ENCODE measurements around the gene PIAS1.
"Not testable (repeated sequence)": the region's sequence is repeated elsewhere in the genome, so short reads cannot be mapped to it uniquely, and the experiment has no call there.

PIAS1 gene

DNA sequence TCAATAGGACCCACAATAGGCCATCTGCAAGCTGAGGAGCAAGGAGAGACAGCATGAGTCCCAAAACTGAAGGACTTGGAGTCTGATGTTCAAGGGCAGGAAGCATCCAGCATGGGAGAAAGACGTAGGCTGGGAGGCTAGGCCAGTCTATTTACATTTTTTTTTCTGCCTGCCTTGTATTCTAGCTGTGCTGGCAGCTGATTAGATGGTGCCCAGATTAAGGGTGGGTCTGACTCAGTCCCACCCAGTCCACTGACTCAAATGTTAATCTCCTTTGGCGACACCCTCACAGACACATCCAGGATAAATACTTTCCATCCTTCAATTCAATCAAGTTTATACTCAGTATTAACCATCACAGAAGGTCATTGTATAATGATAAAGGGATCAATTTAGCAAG is 15.9 kb upstream of the PIAS1 start:
- DNase-seq, result no peak

- DNase-seq, result no peak
These were observed 14.0 kb upstream of the PIAS1 start for GRCh38 chr15:68040144-68040543.

DNA sequence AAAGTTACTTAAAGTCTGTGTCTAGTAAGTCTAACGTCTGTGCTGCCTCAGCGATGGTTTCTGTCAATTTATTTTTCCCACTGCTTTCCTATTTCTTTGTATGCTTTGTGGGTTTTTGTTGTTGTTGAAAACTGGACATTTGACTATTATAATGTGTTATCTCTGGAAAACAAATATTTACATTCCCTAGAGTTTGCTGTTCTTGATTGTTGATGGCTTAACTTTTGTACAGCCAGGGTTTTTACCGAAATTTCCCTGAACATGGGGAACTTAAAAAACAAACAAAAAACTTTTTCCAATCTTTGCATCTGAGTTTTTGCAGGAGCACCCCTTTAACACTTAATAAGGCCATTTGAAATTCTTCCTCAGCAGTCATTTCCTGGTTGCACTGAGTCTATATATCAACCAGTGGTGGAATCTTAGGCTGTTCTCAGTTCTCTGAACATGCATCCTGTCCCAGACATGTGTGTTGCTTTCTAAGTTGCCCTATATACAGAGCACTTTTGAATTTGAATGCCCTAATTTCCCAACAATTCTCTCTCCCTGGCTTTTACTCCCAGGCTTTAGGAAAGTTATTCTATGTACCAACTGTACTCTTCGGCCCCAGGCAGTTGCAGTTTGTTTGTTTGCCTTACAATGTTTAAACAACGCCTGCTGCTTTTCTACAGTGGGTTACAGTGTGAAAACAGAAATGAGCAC is 11.8 kb upstream of the PIAS1 start:
- no peak for DNase-seq

DNA sequence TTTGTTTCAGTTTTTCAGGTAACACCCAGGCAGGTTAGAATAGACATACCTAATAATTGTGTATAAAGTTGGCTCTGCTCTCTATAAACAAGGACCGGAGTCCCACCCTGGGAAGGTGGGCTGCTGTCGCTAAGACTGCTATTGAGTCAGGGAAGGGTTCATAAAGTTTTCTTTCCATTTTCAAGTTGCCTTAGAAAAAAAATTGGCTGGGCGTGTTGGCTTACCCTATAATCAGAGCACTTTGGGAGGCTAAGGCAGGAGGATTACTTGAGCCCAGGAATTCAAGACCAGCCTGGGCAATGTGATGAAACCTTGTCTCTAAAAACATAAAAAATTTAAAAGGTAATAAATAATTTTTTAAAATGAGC is 11.3 kb upstream of the PIAS1 start:
- no peak for DNase-seq

GRCh38 chr15:68045289-68046265 is 8.5 kb upstream of the PIAS1 start:
- no peak for DNase-seq

DNA sequence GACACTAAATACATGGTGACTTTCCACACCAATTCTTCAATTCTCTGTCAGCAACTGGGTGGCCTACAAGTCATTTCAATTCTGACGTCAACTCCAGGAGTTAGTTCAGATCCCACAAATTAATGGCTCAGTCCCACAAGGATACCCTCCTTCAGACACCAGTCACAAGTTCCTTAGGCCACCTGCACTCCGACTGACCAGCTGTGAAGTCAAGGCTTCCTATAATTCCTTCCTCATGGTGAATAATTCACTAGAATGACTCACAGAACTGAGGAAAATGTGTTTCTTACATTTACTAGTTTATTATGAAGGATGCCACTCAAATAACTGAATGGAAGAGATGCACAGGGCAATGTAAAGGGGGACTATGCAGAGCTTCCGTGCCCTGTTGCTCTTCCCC is 6.3 kb upstream of the PIAS1 start:
- no peak for DNase-seq

DNA sequence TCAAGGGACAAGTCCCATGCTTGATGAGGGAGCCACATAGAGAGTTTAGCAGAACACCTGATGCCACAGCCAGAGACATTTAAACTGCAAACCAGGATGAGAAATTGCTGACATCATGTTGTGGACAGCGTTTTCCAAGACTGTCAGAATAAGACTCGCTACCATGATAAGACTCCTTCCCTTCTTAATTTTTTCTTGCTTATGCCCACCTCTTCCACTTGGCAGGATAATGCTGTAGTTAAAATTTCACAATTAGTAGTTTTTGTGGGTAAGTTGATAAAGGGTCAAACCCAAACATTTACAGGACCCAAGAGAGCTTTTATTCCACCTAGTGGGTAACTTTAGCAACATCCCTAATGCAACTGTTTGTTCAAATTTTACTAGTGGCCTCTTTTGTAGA is 3.0 kb upstream of the PIAS1 start:
- no peak for DNase-seq

- DNase-seq, result no peak
These were observed 2.2 kb upstream of the PIAS1 start for GRCh38 chr15:68051907-68052306.

GRCh38 chr15:68052431-68052830 is 1.7 kb upstream of the PIAS1 start:
- no peak for DNase-seq

DNA sequence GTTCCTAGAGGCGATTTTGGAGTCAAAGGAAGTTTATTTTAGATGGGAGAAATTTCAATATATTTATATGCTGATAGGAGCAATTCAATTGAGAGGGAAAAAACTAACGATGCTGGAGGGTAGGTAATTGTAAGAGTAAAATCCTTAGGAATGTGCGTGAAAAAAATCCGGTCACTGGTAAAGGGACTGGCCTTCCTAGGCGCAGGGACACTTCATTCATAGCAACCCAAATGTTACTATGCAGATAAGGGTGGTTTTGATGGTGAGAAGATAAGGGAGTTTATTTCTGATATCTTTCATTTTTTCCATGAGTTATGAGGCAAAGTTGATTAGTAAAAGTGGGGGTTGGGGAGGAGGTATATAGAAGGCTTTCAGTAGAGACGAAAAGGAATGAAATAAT is 1.1 kb upstream of the PIAS1 start:
- DNase-seq, result no peak

DNA sequence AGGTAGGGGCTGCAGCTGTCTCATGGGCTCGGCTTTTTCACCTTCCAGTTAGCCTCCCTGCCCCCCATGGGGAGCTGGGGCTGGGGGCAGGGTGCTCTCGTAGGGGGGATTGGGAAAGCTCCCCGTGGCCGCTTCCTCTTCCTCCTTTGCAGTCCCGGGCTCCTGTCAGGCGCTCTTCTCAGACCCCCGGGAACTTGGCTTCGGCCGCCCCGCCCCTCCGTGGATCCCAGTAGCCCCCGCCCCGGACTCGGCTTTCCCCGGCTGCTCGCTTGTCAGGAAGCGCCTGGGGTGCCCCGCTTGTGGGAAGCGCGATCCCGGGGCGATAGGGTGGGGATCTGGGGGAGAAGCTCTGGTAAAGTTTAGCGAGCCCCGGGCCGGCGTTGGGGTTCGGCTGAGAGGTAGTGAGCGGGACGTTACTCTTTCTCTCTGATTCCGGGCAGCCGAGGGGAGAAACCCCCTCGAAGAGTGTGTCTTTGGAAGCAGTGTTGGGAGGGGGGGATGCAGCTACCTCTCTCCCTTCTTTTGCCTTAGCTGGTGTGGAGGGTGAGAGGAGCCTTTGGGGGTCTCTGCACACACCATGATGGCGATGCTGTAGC is 611 bp downstream of the PIAS1 start:
- DNase-seq, result peak; percentile 79

GRCh38 chr15:68055224-68055705 is 1.1 kb downstream of the PIAS1 start:
- DNase-seq, result peak; percentile 35

DNA sequence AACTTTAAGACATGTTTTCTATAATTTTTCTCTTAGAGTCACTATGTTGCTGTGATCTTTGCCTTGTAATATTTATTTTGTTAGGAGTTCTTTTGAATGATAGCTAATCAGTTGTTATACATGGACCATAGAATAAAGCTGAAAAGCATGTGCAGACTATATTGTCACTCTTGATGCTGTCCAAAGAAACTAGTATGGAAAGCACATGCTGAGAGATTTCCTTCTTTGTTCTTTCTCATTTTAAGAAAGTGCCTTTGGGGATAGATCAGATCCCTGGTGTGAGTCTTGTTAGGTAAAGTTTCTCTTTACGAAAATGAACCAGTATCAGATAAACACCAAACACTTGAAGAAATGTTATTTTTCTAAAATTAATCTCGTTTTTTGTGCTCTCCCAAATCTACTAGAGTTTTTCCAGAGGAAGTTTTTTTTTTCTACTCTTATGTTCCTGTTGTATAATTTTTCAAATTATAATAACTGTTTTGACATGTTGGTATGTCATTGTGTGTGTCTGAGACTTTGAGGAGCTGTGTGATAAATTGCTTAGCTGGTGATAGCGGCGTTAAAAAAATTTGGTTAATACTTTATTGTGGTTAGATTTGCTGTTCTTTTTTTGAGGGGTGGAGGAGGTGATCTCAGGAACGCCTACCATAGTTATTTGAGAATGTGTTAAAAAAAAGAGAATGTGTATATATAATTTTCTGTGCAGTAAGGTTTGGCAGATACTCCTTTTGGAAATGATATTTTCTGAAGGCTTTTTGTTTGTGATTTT is 2.2 kb downstream of the PIAS1 start:
- DNase-seq, result no peak

- no peak for DNase-seq
These were observed 2.9 kb downstream of the PIAS1 start for GRCh38 chr15:68057034-68057433.

DNA sequence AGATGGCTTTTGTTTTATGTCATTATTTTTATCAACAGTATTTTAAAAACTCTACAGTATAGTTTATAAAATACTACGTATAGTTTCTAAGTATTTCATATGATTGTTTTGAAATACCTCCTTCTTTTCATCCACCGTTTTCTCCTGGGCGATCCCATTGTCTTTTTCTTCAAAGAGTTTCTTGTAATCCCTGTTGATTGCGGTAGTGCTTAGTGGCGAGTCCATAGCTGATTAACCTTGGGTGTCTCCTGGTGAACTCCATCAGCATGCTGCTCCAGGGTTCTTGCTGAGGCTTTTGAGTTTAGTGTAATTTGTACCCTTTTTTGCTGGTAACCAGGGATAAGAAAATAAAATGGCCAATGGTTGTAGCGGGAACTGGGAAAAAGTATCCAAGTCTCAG is 3.6 kb downstream of the PIAS1 start:
- no peak for DNase-seq

- not testable (repeated sequence) for DNase-seq
These were observed 4.9 kb downstream of the PIAS1 start for GRCh38 chr15:68058970-68059369.

DNA sequence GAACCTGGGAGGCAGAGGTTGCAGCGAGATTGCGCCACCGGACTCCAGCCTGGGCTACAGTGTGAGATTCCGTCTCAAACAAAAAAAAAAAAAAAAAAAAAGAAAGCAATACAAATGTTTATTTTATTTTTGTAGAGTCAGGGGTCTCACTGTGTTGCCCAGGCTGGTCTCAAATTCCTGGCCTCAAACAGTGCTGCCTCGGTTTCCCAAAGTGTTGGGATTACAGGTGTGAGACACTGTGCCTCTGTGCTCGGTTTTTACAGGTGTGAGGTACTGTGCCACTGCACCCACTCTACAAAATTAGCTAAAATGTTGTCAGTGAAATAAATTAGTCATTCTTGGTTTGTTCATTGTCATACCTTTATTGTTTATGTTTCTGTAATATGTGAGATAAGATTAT is 5.5 kb downstream of the PIAS1 start:
- no peak for DNase-seq

GRCh38 chr15:68061171-68061570 is 7.1 kb downstream of the PIAS1 start:
- DNase-seq, result no peak

DNA sequence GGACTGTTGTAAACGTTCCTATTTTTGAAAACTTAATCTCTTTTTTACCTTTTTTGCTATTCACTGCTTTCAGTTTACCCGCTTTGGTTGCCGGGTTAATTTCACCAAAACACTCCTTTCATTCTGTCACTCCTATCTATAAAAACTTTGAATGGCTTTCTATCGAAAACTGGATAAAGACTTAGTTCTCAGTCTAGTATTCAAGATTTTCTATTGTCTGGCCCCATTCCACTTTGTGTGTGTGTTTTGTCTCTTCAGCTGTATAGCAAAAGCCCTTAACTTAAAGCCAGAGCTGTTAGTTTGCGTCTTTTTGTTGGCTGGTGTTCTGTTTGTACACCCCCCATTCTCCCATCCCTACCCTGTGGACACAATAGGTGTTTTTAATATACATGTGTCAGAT is 7.5 kb downstream of the PIAS1 start:
- DNase-seq, result no peak

- DNase-seq, result no peak
These were observed 8.1 kb downstream of the PIAS1 start for GRCh38 chr15:68062214-68062613.

DNA sequence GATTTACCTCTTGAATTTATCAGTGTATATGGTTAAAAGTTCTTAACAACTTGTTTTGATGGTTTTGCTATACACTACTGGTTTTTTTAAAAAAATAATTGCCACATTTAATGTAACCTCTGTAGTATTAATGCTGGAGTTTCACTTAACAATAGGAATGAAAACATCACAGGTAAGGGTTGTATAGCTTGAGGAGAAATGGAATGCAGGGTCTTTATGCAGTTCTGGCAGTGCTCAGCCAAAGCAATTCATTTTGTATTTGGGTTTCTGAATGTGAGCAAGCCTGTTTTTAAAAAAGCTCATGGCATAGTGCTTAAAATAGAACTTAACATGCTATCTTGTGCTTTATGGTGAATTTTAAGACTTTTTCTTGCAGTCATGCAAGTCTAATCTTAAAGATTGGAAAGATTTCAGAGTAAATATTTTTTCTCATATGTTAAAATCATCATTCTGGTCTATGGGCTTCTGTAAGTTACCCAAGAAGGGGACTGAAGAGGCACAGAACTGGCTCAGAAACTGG is 8.9 kb downstream of the PIAS1 start:
- DNase-seq, result no peak

- DNase-seq, result no peak
These were observed 9.5 kb downstream of the PIAS1 start for GRCh38 chr15:68063606-68064005.

Data from femur (tissue), 1 donor.